Prostate gland (tissue), 2 donors: ENCODE results near the gene MTMR3.

Experiments
- CTCF ChIP-seq, 4 experiments: fragments of 200-600 bp in 2 of 4; fragments of 450-650 bp in 2 of 4; sonication (generic) in 2 of 4; IDR thresholded peaks; 1 replicate in 3 of 4; 2 replicates in 1 of 4; pipeline ENCODE4 v1.5.1; 2016 to 2019; ENCODE audit warnings: antibody characterized with exemption in 4 of 4, mild to moderate bottlenecking in 2 of 4, moderate library complexity in 2 of 4
- POLR2A ChIP-seq: fragments of 450-650 bp; IDR thresholded peaks from one replicate; pipeline ENCODE4 v1.6.1; 2016; ENCODE audit warnings: antibody characterized with exemption, mild to moderate bottlenecking
- POLR2AphosphoS5 ChIP-seq: sonication (generic); formaldehyde crosslinking; IDR thresholded peaks from one replicate; pipeline ENCODE4 v1.6.1; 2017; ENCODE audit warnings: antibody characterized with exemption

- no peak for TF ChIP-seq CTCF (IDR thresholded peaks at IDR 0.05)
- TF ChIP-seq POLR2A: no peak
- no peak for TF ChIP-seq POLR2AphosphoS5
These were observed 147.4 kb downstream of the MTMR3 start for GRCh38 chr22:30030329-30030728.
